Neuronal stem cell (in vitro differentiated cells): ENCODE measurements around the gene CHI3L1.

ENCODE experiments used
- DNase-seq: peaks from one replicate; pipeline ENCODE4 v3.0.0-alpha.2; 2013; ENCODE audit warnings: low spot score
- H2AFZ ChIP-seq: one replicate; pipeline ENCODE4 v1.6.1; 2013; ENCODE audit warnings: mild to moderate bottlenecking, low read length, inconsistent platforms
- H2AK5ac ChIP-seq: 2 replicates; pipeline ENCODE4 v1.6.1; 2013; ENCODE audit warnings: low read depth, mild to moderate bottlenecking, inconsistent platforms, low read length, moderate library complexity, mixed read lengths
- H2BK120ac ChIP-seq: 2 replicates; pipeline ENCODE4 v1.6.1; 2013; ENCODE audit warnings: low read depth, mild to moderate bottlenecking, inconsistent platforms, low read length, moderate library complexity, mixed read lengths
- H2BK12ac ChIP-seq: one replicate; pipeline ENCODE4 v1.6.1; 2013; ENCODE audit warnings: low read length, inconsistent platforms
- H2BK15ac ChIP-seq: 2 replicates; pipeline ENCODE4 v1.6.1; 2013; ENCODE audit warnings: mild to moderate bottlenecking, low read length, inconsistent platforms, mixed read lengths
- H2BK5ac ChIP-seq: one replicate; pipeline ENCODE4 v1.6.1; 2013; ENCODE audit warnings: inconsistent platforms, mild to moderate bottlenecking, low read length, moderate library complexity
- H3K14ac ChIP-seq: one replicate; pipeline ENCODE4 v1.6.1; 2013; ENCODE audit warnings: low read length, inconsistent platforms
- H3K18ac ChIP-seq: 2 replicates; pipeline ENCODE4 v1.6.1; 2013; ENCODE audit warnings: low read length, inconsistent platforms
- H3K23ac ChIP-seq: 2 replicates; pipeline ENCODE4 v1.6.1; 2013; ENCODE audit warnings: low read depth, mild to moderate bottlenecking, mixed read lengths, low read length, inconsistent platforms; ENCODE audit not compliant: poor library complexity
- H3K27ac ChIP-seq: replicated peaks from 3 replicates; pipeline ENCODE4 v1.5.1; 2013; ENCODE audit warnings: low read length, inconsistent platforms
- H3K27me3 ChIP-seq, 3 experiments: 2 replicates each; pipeline ENCODE4 v1.6.1; 2013; ENCODE audit warnings: low read length in 3 of 3, mild to moderate bottlenecking in 2 of 3, inconsistent platforms in 1 of 3, low read depth in 1 of 3, mixed read lengths in 1 of 3, moderate library complexity in 1 of 3; ENCODE audit not compliant: control insufficient read depth in 3 of 3, insufficient read depth in 3 of 3
- H3K36me3 ChIP-seq, 2 donors: replicated peaks in 1 of 2; 2 replicates each; pipeline ENCODE4 v1.6.1; 2013; ENCODE audit warnings: low read length in 2 of 2; ENCODE audit not compliant: control insufficient read depth in 2 of 2, insufficient read depth in 2 of 2
- H3K4ac ChIP-seq: 2 replicates; pipeline ENCODE4 v1.6.1; 2013; ENCODE audit warnings: inconsistent platforms, mild to moderate bottlenecking, low read length, moderate library complexity
- H3K4me1 ChIP-seq, 2 donors: 1 replicate in 1 of 2; 2 replicates in 1 of 2; pipeline ENCODE4 v1.6.1; 2013; ENCODE audit warnings: low read length in 2 of 2, low read depth in 1 of 2; ENCODE audit not compliant: control insufficient read depth in 2 of 2, insufficient read depth in 1 of 2
- H3K4me2 ChIP-seq: one replicate; pipeline ENCODE4 v1.6.1; 2013; ENCODE audit warnings: mild to moderate bottlenecking, low read length, inconsistent platforms; ENCODE audit not compliant: insufficient read depth, poor library complexity, severe bottlenecking
- H3K4me3 ChIP-seq, 2 donors: 2 replicates each; pipeline ENCODE4 v1.5.1; 2013; ENCODE audit warnings: low read length in 2 of 2, mild to moderate bottlenecking in 2 of 2, inconsistent platforms in 1 of 2, moderate library complexity in 1 of 2
- H3K79me1 ChIP-seq: one replicate; pipeline ENCODE4 v1.6.1; 2013; ENCODE audit warnings: low read depth, mild to moderate bottlenecking, inconsistent platforms, low read length, moderate library complexity
- H3K9ac ChIP-seq: one replicate; pipeline ENCODE4 v1.6.1; 2013; ENCODE audit warnings: mild to moderate bottlenecking, low read depth, low read length, inconsistent platforms; ENCODE audit not compliant: poor library complexity
- H3K9me3 ChIP-seq, 2 donors: replicated peaks in 1 of 2; 2 replicates each; pipeline versions ENCODE3 to v1.6.1; 2013; ENCODE audit warnings: low read length in 2 of 2, mild to moderate bottlenecking in 2 of 2, inconsistent platforms in 1 of 2, low read depth in 1 of 2, mixed read lengths in 1 of 2, moderate library complexity in 1 of 2; ENCODE audit not compliant: control insufficient read depth in 2 of 2, insufficient read depth in 1 of 2
- H4K8ac ChIP-seq: one replicate; pipeline ENCODE4 v1.6.1; 2013; ENCODE audit warnings: low read depth, mild to moderate bottlenecking, inconsistent platforms, low read length, moderate library complexity
- H4K91ac ChIP-seq: one replicate; pipeline ENCODE4 v1.6.1; 2013; ENCODE audit warnings: low read length, low read depth, mild to moderate bottlenecking, inconsistent platforms; ENCODE audit not compliant: poor library complexity
- WGBS, 2 donors: extraction: QIAGEN DNeasy Blood & Tissue Kit; methylation state at CpG; one replicate each; pipeline ENCODE4 v1.1.7; 2013; ENCODE audit warnings: missing lambda C conversion rate in 2 of 2, mixed read lengths in 1 of 2; ENCODE audit not compliant: insufficient read length in 2 of 2, insufficient replicate concordance in 1 of 2; ENCODE audit errors: extremely low coverage in 2 of 2; 5-methylcytosine and 5-hydroxymethylcytosine counted together

Gene CHI3L1

DNA sequence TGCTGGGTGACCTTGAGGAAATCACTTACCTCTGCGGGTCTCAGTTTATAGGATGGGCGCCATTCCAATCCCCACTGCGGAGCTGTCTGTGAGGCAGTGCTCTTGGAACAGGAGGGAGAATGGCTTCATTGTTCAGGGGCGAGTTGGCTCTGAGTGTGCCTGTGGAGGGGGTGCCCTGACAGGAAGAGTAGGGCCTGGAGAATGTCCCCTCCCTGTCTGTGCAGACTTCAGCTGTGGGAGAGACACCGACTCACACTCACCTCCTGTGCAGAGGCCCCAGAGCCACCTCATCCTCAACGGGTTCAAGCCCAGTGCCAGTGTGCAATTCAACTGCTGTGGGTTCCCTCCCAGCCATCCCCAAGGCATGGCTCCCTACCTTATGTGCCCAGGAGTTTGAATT, 41.8 kb downstream of the CHI3L1 start:
- no CpG with 5 or more reads among the region's 6 CpGs for WGBS, 2 donors
- Histone ChIP-seq H2BK5ac (no peak overlapping the region), H2BK12ac (no peak overlapping the region), H4K8ac (no peak overlapping the region), H3K27me3 (no peaks in the 10 kb centered on the region), H3K27ac (no peak overlapping the region), H2AFZ (no peak overlapping the region), H3K4ac (no peak overlapping the region), H3K79me1 (no peaks in the 10 kb centered on the region), H3K4me3 (no peak overlapping the region), H3K4me2 (no peak overlapping the region), H2BK120ac (no peak overlapping the region), H3K18ac (peak overlapping the region; percentile 59), H3K9me3 (peaks cover 0 to 2% of the 10 kb centered on the region in 2 donors), H2AK5ac (no peak overlapping the region), H4K91ac (no peak overlapping the region), H3K14ac (no peak overlapping the region), H3K23ac (no peak overlapping the region), H3K4me1 (peaks cover 7 to 10% of the 10 kb centered on the region in 2 donors), H3K9ac (no peak overlapping the region), H2BK15ac (no peak overlapping the region), H3K36me3 (no peaks in the 10 kb centered on the region)
- DNase-seq = no peak

DNA sequence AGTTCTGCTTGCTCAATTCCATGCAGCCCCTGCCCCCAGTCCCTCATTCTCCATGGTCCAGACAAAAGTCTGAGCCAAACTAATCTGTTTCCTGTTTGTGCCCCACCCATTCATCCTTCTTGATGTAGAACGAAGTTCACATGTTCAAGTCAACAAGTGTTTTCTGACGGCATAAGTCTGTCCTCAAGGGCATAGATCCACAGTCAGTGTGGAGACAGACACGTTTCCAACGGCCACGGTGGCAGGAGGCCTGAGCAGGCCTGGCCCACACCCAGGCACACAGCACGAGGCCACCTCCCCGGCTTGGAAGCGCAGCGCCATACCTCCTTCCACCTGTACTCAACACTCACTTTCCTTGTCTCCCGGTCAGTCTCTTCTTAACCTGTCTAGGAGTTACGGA, 42.9 kb downstream of the CHI3L1 start:
- no peak overlapping the region for H3K27ac ChIP-seq
- no CpG with 5 or more reads among the region's 11 CpGs for WGBS, 2 donors
- no peak overlapping the region for H2BK12ac ChIP-seq
- peaks cover 0 to 2% of the 10 kb centered on the region in 2 donors for H3K9me3 ChIP-seq
- H3K36me3 ChIP-seq = no peaks in the 10 kb centered on the region
- H4K8ac ChIP-seq = no peak overlapping the region
- peaks cover 7% of the 10 kb centered on the region in 2 donors for H3K4me1 ChIP-seq
- peak overlapping the region; percentile 27 for H3K9ac ChIP-seq
- no peaks in the 10 kb centered on the region for H3K27me3 ChIP-seq
- no peak overlapping the region for H2BK5ac ChIP-seq
- H3K18ac ChIP-seq = peak overlapping the region; percentile 72
- no peak overlapping the region for H4K91ac ChIP-seq
- no peak overlapping the region for H2AFZ ChIP-seq
- no peak overlapping the region for H2BK15ac ChIP-seq
- H3K4me3 ChIP-seq = no peak overlapping the region
- no peak overlapping the region for H3K23ac ChIP-seq
- H3K79me1 ChIP-seq = no peaks in the 10 kb centered on the region
- peak overlapping the region; percentile 67 for H3K14ac ChIP-seq
- no peak overlapping the region for H2AK5ac ChIP-seq
- no peak overlapping the region for H3K4me2 ChIP-seq
- no peak overlapping the region for H2BK120ac ChIP-seq
- H3K4ac ChIP-seq = no peak overlapping the region
- DNase-seq = no peak

DNA sequence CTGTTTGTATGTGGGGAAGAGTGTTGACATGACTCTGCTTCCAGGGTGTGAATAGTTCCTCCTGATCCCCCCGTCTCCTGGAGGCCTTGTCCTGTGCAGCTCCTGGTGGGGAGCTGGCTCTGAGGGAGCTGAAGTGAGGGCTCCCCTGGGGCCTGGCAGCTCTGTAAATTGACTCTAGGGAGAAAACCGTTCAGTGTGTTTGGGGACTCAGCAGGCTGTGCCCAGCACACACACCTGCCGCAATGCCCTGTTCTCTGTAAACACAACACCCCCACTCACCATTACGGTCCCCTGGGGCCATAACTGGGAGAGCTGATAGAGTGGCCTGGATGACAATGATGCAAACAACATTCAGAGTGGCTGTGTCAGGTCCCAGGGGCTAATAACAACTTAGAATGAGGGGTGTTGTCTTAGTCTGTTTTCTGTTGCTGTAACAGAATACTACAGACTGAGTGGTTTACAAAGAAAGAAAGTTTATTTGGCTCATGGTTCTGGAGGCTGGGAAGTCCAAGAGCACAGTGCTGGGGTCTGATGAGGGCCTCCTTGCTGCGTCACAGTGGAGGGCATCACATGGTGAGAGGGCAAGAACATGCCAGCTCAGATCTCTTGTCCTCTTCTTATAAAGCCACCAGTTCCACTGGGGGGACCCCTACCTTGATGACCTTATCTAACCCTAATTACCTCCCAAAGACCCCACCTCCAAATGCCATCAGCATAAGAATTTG, 43.7 kb downstream of the CHI3L1 start:
- Histone ChIP-seq H3K36me3 (no peaks in the 10 kb centered on the region), H3K9ac (no peak overlapping the region), H3K4me1 (peaks cover 7% of the 10 kb centered on the region in 2 donors), H2BK120ac (no peak overlapping the region), H3K4ac (no peak overlapping the region), H3K27ac (no peak overlapping the region), H3K4me3 (no peak overlapping the region), H3K27me3 (no peaks in the 10 kb centered on the region), H3K23ac (no peak overlapping the region), H2AFZ (no peak overlapping the region), H2AK5ac (no peak overlapping the region), H3K4me2 (no peak overlapping the region), H3K79me1 (no peaks in the 10 kb centered on the region), H2BK5ac (no peak overlapping the region), H3K14ac (no peak overlapping the region), H4K8ac (no peak overlapping the region), H3K18ac (no peak overlapping the region), H2BK15ac (no peak overlapping the region), H3K9me3 (peaks cover 0 to 2% of the 10 kb centered on the region in 2 donors), H2BK12ac (no peak overlapping the region), H4K91ac (no peak overlapping the region)
- DNase-seq = no peak
- WGBS, 2 donors = no CpG with 5 or more reads among the region's 5 CpGs

DNA sequence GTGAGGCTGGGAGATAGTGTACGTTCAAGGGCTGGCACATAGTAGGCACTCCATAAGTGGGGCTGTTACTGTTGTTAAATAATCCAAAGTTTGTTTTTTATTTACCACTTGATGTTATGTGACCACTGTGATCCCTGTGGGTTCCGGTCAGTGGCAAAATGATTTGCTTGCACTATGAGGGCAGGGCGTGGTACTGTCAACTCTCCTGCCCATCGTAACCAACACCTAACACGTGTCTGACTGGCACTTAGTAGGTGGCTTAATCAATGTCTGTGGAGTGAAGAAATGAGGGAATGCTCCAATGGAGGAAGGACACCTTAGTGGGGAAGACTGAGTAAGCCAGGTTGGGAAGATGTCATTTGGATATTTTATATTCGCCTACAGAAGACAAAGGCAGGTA, 44.4 kb downstream of the CHI3L1 start:
- Histone ChIP-seq H2AFZ (no peak overlapping the region), H2AK5ac (no peak overlapping the region), H3K4me2 (no peak overlapping the region), H3K23ac (no peak overlapping the region), H3K18ac (no peak overlapping the region), H4K8ac (no peak overlapping the region), H3K9ac (no peak overlapping the region), H3K4me1 (peaks cover 2 to 7% of the 10 kb centered on the region in 2 donors), H3K9me3 (peaks cover 0 to 2% of the 10 kb centered on the region in 2 donors), H2BK120ac (no peak overlapping the region), H2BK5ac (no peak overlapping the region), H2BK12ac (no peak overlapping the region), H3K36me3 (no peaks in the 10 kb centered on the region), H4K91ac (no peak overlapping the region), H2BK15ac (no peak overlapping the region), H3K4ac (no peak overlapping the region), H3K27me3 (no peaks in the 10 kb centered on the region), H3K14ac (no peak overlapping the region), H3K4me3 (no peak overlapping the region), H3K79me1 (no peaks in the 10 kb centered on the region), H3K27ac (no peak overlapping the region)
- DNase-seq = no peak
- no CpG with 5 or more reads among the region's 6 CpGs for WGBS, 2 donors
